ENCODE measurements around the gene ATAT1.
A peak's percentile ranks its signal among the peaks of the same experiment; 100 is the strongest.

DNA sequence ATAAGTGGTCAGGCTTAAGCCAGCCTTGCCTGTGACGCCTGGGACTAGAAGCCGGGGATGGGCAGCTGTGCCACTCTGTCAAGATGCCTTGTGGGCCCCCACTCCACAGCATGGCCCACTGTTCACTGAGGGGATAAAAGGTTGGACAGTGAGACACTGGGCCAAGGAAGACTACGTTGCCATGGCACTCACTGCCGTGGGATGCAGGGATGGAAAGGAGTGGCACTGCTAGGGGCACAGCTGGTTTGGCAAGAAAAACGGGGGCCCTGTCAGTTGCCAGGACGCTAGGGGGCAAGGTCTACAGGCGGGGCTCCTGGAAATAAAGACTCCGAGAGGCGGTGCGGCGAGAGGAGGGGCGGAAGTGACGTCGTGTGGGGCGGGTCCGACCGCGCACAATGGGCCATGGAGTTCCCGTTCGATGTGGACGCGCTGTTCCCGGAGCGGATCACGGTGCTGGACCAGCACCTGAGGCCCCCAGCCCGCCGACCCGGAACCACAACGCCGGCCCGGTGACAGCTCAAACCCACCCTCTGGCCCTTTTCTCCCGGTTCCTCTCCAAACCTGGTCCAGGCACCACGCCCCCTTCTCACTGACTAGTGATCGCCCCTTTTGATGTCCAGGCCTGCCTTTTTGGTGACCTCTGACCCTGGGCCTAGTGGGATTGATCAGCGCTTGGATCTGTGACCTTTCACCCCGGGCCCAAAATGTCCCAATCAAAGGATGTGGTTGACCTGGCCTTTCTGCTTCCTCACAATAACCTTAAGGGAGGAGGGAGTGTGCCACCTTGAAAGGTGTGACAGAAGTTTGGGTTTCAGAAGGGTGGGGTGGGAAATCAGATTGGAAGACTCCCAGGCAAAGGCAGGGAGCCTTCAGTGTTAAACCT is at the start of gene ATAT1:
- TF ChIP-seq, protein P1, sequence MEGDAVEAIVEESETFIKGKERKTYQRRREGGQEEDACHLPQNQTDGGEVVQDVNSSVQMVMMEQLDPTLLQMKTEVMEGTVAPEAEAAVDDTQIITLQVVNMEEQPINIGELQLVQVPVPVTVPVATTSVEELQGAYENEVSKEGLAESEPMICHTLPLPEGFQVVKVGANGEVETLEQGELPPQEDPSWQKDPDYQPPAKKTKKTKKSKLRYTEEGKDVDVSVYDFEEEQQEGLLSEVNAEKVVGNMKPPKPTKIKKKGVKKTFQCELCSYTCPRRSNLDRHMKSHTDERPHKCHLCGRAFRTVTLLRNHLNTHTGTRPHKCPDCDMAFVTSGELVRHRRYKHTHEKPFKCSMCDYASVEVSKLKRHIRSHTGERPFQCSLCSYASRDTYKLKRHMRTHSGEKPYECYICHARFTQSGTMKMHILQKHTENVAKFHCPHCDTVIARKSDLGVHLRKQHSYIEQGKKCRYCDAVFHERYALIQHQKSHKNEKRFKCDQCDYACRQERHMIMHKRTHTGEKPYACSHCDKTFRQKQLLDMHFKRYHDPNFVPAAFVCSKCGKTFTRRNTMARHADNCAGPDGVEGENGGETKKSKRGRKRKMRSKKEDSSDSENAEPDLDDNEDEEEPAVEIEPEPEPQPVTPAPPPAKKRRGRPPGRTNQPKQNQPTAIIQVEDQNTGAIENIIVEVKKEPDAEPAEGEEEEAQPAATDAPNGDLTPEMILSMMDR (IDR thresholded peaks at IDR 0.05; ENCODE audit: insufficient read depth, low read length, poor library complexity, severe bottlenecking): peak; percentile 72
- TF ChIP-seq EZH2phosphoT487 (conservative IDR thresholded peaks at IDR 0.05; ENCODE audit: low read length): no peak

Measured in SU-DHL-6 (cell line).